ENCODE measurements around the gene TMEM91.

DNA sequence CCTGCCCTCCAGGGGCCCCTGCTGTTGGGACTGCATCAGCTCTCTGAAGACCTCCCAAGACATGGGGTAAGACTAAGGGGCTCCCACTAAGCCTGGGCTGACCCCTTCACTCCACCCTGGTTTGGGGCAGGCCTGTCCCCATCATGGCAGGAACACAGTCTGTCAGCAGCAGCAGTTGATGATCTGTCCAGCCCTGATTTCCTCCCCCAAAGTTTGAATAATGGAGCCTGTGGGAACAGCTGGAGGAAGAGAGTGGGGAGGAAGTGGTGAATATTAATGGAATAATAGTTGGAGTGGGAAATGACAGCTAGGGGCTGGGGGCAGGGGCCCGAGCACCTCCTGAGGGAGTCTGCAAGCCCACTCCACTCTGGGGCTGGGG lies 52.1 kb downstream of the TMEM91 start:
- TF ChIP-seq POLR2AphosphoS5 (IDR thresholded peaks at IDR 0.05; ENCODE audit: low read depth, low read length) (no peak), RCOR1 (IDR thresholded peaks at IDR 0.05; ENCODE audit: low read length) (no peak), MXI1 (IDR thresholded peaks at IDR 0.05; ENCODE audit: low read depth, low read length) (no peak), FOXJ3 (CRISPR knock-in tag; IDR thresholded peaks at IDR 0.05) (no peak)

Measured in SK-N-SH (cell line).